ENCODE results near the gene LRRC59. TPM values are rescaled to one million over a fixed set of nuclear protein-coding genes. Genes with fewer than 3 reads are reported as not detected.
"Not testable (repeated sequence)": the region's sequence is repeated elsewhere in the genome, so short reads cannot be mapped to it uniquely, and the experiment has no call there.

Gene LRRC59
- total RNA-seq, 1 donor = 181 TPM

GRCh38 chr17:50412188-50412732, 14.9 kb upstream of the LRRC59 start:
- H3K4me3 ChIP-seq (ENCODE audit: low read depth, low read length) = no peak overlapping the region
- TF ChIP-seq CTCF (IDR thresholded peaks at IDR 0.05; ENCODE audit: insufficient read depth, low read depth, low read length) = no peak
- DNase-seq (ENCODE audit: low read depth) = no peak

- no peak for TF ChIP-seq CTCF (IDR thresholded peaks at IDR 0.05; ENCODE audit: insufficient read depth, low read depth, low read length)
- H3K4me3 ChIP-seq (ENCODE audit: low read depth, low read length) = no peak overlapping the region
- no peak for DNase-seq (ENCODE audit: low read depth)
Measured at GRCh38 chr17:50407921-50408320, 10.6 kb upstream of the LRRC59 start.

GRCh38 chr17:50406578-50406977, 9.3 kb upstream of the LRRC59 start:
- no peak for TF ChIP-seq CTCF (IDR thresholded peaks at IDR 0.05; ENCODE audit: insufficient read depth, low read depth, low read length)
- no peak for DNase-seq (ENCODE audit: low read depth)
- H3K4me3 ChIP-seq (ENCODE audit: low read depth, low read length) = no peak overlapping the region

GRCh38 chr17:50405351-50405750, 8.0 kb upstream of the LRRC59 start:
- not testable (repeated sequence) for H3K4me3 ChIP-seq (ENCODE audit: low read depth, low read length); DNase-seq (ENCODE audit: low read depth)

- DNase-seq (ENCODE audit: low read depth); H3K4me3 ChIP-seq (ENCODE audit: low read depth, low read length): not testable (repeated sequence)
Measured at GRCh38 chr17:50399591-50399990, 2.3 kb upstream of the LRRC59 start.

GRCh38 chr17:50398672-50399071, 1.3 kb upstream of the LRRC59 start:
- DNase-seq (ENCODE audit: low read depth); H3K4me3 ChIP-seq (ENCODE audit: low read depth, low read length): not testable (repeated sequence)

GRCh38 chr17:50397919-50398285, 579 bp upstream of the LRRC59 start:
- no peak for DNase-seq (ENCODE audit: low read depth)
- H3K4me3 ChIP-seq (ENCODE audit: low read depth, low read length) = no peak overlapping the region
- no peak for TF ChIP-seq CTCF (IDR thresholded peaks at IDR 0.05; ENCODE audit: insufficient read depth, low read depth, low read length)

- H3K4me3 ChIP-seq (ENCODE audit: low read depth, low read length) = peak overlapping the region; percentile 100
- TF ChIP-seq CTCF (IDR thresholded peaks at IDR 0.05; ENCODE audit: insufficient read depth, low read depth, low read length) = no peak
- peak; percentile 71 for DNase-seq (ENCODE audit: low read depth)
Measured at GRCh38 chr17:50396261-50397110, 837 bp downstream of the LRRC59 start.

Data from fibroblast of villous mesenchyme (primary cell).